Kasumi-1 (cell line): ENCODE measurements around the gene SSPN.

Experiments
- DNase-seq, 2 experiments: peaks; one replicate each; lab custom pipeline; 2025; lab: John Stamatoyannopoulos, UW

SSPN gene

DNA sequence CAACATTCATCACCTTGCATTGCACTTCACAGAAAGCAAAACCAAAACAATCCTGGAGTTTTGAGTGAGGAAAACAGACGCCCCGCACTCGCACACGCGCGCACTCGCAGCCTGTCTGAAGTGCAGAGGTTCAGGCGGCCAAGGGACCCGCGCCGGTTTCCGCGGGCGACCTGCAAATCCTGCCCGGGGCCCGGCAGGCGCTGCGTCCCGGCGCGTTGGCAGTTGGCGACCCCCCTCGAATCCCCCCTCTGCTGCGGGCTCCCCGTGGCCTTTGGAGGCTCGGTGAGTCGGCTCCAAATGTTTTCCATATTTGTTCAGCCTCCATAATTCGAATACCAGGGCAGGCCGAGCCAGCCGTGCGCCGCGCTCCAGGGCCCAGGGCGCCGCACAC lies at the start of gene SSPN:
Gene SSPN, plus strand, starts transcription at position 324 of the 391 bp plus-strand sequence. CDS start 100 bp downstream, outside the sequence.
- DNase-seq, result no peak

DNA sequence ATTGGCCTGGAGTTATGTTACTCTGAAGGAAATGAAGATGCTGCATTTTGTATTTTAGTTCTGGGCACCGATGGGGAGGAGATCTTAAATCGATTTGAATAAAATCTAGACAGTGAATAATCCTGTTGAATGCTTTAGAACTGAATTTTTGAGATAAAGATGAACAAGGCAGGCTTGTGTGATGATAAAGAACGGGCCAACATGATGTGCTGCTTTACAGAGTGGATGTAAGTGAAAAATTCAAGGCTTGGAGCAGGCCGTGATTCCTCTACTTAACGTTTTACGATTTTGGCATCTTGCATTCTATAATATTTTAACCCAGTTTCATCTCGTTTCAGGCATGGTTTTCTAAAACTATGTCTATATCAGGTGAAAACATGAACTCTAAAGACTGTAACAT lies 47.1 kb upstream of the SSPN start:
- DNase-seq, result no peak

DNA sequence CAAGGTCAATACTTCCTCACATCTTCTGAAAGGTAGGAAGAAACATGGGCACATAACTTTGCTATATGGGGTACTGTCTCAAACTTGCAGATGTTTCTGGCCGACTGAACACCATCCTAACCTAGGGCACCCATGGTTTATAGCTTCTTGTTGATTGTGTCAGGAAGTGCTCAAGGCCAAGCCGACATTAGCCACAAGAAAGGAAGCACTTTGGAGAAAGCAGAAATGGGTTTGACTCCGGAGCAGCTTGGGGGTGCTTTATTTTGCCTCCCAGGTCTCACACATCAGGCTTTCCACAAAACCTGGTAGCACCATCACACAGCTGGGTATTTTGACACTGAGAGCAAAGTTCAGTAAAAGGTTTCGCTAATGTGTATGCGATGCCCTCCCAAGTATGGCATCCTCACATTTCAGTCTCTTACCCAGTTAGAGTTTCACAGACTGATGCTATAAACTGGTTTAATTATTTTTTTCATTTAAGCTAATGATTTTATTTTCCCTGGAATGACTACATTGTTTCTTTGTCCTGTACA lies 45.3 kb upstream of the SSPN start:
- DNase-seq, result peak; percentile 77 to 80

GRCh38 chr12:26150736-26151450 lies 44.5 kb upstream of the SSPN start:
- no peak for DNase-seq

- DNase-seq, result no peak
Observed at GRCh38 chr12:26152507-26153102, 42.8 kb upstream of the SSPN start.

- DNase-seq, result no peak
Observed at GRCh38 chr12:26153421-26154154, 41.8 kb upstream of the SSPN start.

DNA sequence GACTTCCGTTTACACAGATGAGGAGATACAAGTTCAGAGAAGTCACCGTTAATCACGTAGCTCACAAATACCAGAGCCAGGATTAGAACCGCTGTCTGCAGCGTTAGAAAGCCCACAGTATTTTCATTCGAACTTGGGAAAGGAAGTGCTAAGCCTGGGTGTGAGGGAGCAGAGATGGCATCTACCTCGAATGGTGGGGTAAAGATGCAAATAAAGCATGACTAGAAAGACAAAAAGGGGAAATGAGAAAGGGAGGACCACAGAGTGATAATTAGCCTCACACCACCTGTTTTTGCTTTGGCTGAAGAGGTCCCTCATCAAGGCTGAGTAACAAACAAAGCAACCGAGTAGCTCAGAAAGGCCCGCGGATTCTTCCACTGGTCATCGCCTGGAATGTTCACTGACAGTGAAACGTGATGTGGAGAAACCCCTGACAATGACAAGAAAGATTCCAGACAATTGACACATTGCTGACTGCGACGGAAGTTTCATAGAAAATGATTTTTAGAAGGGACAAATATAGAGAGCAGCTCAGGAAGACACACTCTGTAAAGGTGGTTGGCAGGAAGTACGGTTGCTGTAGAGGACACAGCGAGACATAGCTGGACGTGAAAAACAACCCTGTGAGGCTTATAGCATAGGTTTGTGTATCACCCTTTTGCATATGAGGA lies 39.0 kb upstream of the SSPN start:
- DNase-seq, result no peak

DNA sequence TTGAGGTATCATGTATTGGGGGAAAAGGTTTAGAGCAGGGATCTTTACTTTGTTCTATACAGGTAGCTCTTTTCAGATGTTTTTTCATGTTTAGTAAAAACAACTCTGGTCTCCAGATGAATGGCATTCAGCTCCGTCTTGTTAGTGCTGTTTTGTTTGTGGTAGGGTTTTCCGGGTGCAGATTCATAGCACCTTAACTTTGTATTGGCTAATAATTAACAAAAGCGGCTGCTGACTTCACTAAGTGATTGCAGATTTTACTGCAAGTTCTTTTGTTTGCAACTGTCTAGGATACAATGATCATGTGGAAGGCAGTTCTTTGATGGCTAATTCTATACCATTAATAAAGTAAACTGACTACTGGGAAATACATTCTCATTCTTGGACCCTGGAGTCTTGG lies 38.4 kb upstream of the SSPN start:
- DNase-seq, result no peak

- no peak for DNase-seq
Observed at GRCh38 chr12:26158078-26158764, 37.2 kb upstream of the SSPN start.

GRCh38 chr12:26162174-26162573 lies 33.2 kb upstream of the SSPN start:
- DNase-seq, result no peak

DNA sequence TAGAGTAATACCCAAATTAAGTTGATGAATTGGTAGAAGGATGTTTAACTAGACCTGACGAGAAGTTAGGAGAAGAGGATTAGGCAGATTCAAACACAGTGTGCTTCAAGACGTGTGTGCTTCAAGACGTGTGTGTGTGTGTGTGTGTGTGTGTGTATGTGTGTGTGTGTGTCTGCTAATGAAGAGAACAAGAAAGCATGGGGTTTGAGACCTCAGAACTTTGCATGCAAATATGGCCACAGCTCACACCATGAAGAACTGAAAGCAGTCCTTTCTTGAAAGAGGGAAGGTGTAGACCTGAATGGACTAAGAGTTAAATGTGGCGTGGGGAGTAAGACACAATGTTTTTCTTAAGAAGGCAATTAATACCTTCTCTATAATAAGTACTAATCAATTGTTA lies 32.5 kb upstream of the SSPN start:
- no peak for DNase-seq

- DNase-seq, result no peak
Observed at GRCh38 chr12:26164118-26164517, 31.3 kb upstream of the SSPN start.

GRCh38 chr12:26172013-26172412 lies 23.4 kb upstream of the SSPN start:
- DNase-seq, result no peak

- no peak for DNase-seq
Observed at GRCh38 chr12:26172539-26172938, 22.8 kb upstream of the SSPN start.

DNA sequence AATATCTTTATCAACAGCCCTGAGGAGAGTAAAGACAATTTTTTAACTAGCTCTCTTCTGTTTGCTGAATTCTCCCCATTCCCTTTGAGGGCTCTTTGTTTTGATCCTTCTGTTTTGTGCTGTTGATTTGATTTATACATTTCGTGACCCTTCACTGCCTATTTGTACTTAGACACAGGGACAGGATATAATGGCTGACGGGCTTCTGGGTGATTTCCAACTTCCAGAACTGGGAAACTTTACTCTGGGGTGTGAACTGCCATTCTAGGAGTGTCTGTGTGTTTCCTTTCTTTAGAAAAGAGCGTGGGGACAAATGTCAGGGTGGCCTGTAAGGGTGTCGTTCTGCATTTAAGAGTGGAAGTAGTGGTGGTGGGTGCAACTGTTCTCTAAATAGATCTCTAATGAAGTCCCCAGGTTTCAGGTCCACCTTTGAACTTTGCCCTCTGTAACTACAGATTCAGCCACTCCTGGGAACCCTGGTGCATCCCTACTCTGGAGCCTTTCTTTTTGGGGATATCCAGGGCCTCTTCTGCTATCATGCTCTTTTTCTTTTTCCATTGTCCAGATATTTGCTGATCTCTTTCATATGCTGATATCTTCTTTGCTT lies 22.3 kb upstream of the SSPN start:
- DNase-seq, result no peak

DNA sequence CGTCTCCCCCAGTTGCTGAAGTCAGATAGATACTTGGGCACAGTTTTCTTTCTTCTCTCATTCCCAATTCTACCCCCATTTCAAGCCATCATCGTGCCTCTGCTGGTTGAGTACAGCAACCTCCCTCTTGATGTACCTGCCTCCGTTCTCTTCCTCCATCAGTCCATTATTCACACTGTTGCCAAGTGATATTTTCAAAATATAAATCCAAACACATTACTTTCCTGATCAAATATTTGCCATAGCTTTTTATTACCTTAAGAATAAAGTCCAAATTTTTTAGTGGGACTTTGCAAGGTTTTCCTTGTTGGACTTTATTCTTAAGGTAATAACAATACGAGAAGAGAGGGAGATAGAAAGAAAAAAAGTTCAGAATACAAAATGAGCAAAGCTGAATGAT lies 18.6 kb upstream of the SSPN start:
- no peak for DNase-seq

- no peak for DNase-seq
Observed at GRCh38 chr12:26177283-26177682, 18.1 kb upstream of the SSPN start.

GRCh38 chr12:26179826-26180225 lies 15.5 kb upstream of the SSPN start:
- no peak for DNase-seq

DNA sequence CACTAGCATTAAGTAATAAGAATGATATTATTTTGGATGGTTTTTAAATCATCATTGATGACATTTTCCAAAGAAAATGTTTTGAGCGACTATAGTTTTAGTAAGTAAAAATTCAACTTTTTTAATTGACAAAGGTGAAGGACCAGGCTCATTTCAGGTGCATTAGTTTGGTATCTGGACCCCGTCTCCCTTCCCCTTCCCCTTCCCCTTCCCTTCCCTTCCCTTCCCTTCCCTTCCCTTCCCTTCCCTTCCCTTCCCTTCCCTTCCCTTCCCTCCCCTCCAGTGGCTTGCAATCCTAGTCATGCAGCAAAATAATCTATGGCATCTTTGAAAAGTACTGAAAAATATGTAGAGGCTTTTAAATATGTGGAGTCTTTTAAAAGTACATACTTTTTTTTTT lies 13.0 kb upstream of the SSPN start:
- no peak for DNase-seq

DNA sequence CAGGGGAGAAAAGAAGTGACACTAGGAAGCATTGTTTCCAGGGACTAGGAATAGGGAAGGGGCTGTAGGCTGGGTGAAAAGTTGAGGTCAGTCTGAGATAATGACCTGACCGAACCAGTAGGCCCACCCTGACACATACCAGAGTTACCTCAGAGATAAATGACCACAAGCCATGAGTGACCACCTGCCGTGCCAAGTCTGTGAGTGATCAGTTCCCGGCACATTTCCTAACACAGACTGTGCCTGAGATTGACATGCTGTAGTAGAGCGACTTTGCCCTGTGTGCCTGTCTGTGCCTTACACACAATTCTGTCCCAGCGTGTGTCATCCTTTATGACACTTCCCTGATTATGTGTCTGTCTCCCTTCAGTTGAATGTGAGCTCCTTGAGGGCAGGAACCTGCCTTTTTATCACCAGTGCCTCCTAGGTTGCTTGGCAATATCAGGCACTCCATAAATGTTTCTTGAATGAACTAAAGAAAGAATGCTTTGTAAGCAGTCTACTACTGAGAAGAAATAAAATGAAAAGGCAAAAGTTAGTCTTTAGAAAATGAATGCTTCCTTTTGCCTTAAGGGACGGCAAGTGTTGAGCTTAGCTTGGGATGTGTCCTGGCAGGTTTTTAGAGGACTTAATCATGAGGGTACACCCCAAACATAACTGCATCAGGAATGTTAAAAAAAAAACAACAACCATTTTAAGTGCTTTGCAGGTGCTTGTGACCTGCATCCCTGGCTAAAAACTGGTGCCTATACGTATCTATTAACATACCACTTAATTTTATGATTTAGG lies 9.6 kb upstream of the SSPN start:
- no peak for DNase-seq
